A549 (cell line): ENCODE results near the gene CYP3A4. TPM values are rescaled to one million over a fixed set of nuclear protein-coding genes. Genes with fewer than 3 reads are reported as not detected.

Experiments used
- ATAC-seq, 2 experiments: fragments of 200-7000 bp in 1 of 2; fragments of >200 bp in 1 of 2; cut with Nextera tagmentation in 1 of 2; cut with Tn5 transposase in 1 of 2; 3 replicates each; pipeline versions ENCODE4 v1.8.0 to v1.9.1; 2018 to 2020; ENCODE audit warnings: mild to moderate bottlenecking in 1 of 2, moderate library complexity in 1 of 2
- CTCF ChIA-PET: fragments of 300-600 bp; sonication (Branson Sonifier 250); formaldehyde crosslinking; extraction: SDS; loops from one replicate; lab custom pipeline; 2021; ENCODE audit warnings: antibody characterized with exemption, inconsistent platforms; lab: Yijun Ruan, JAX
- POLR2A ChIA-PET: fragments of 350-600 bp; formaldehyde crosslinking; extraction: SDS; loops from one replicate; lab custom pipeline; 2021; ENCODE audit warnings: antibody characterized with exemption, inconsistent platforms; lab: Yijun Ruan, JAX
- DNase-seq, 2 experiments: peaks; one replicate each; pipeline versions ENCODE4 v3.0.0 to v3.0.0-alpha.2; 2011 to 2016; ENCODE audit warnings: low read depth in 1 of 2, low spot score in 1 of 2
- FAIRE-seq: peaks from 2 replicates; lab custom pipeline; 2011; peaks lifted over from hg19 to GRCh38; lab: Jason Lieb, UNC
- H3K27ac ChIP-seq, 2 experiments: fragments of >200 bp; sonication (Bioruptor Twin); formaldehyde crosslinking; 3 replicates each; pipeline ENCODE4 v1.5.1; 2016 to 2017
- H3K4me1 ChIP-seq: fragments of >200 bp; sonication (Bioruptor Twin); formaldehyde crosslinking; 3 replicates; pipeline ENCODE4 v1.6.1; 2016
- H3K4me2 ChIP-seq: fragments of >200 bp; sonication (Bioruptor Twin); formaldehyde crosslinking; 3 replicates; pipeline ENCODE4 v1.6.1; 2016
- H3K4me3 ChIP-seq: fragments of >200 bp; sonication (Bioruptor Twin); formaldehyde crosslinking; 3 replicates; pipeline ENCODE4 v1.5.1; 2016
- H3K9me3 ChIP-seq: fragments of >200 bp; sonication (Bioruptor Twin); formaldehyde crosslinking; 3 replicates; pipeline ENCODE4 v1.6.1; 2016
- ATOH8 ChIP-seq: fragments of 250-450 bp; sonication (Bioruptor Pico); IDR thresholded peaks from 2 replicates; pipeline ENCODE4 v1.5.0; 2020; ENCODE audit warnings: low read depth, mild to moderate bottlenecking, moderate library complexity
- BCL3 ChIP-seq: fragments of >200 bp; sonication (Bioruptor Twin); formaldehyde crosslinking; IDR thresholded peaks from 3 replicates; pipeline ENCODE4 v1.6.1; 2016
- CBX8 ChIP-seq: fragments of 200-600 bp; sonication (generic); IDR thresholded peaks from 2 replicates; pipeline ENCODE4 v1.6.1; 2016
- CHD4 ChIP-seq: fragments of 200-600 bp; sonication (generic); IDR thresholded peaks from 2 replicates; pipeline ENCODE4 v1.6.1; 2016; ENCODE audit warnings: antibody characterized with exemption, mild to moderate bottlenecking, borderline replicate concordance
- EHF ChIP-seq: fragments of 250-450 bp; sonication (Bioruptor Pico); IDR thresholded peaks from 2 replicates; pipeline ENCODE4 v1.5.0; 2020; ENCODE audit warnings: mild to moderate bottlenecking
- EP300 ChIP-seq, 2 experiments: fragments of >200 bp; sonication (Bioruptor Twin); formaldehyde crosslinking; IDR thresholded peaks; 2 replicates in 1 of 2; 3 replicates in 1 of 2; pipeline ENCODE4 v1.6.1; 2016 to 2017
- GATA3 ChIP-seq: IDR thresholded peaks from 2 replicates; pipeline ENCODE4 v1.6.1; 2012; ENCODE audit warnings: borderline replicate concordance
- HOXA7 ChIP-seq: fragments of 250-450 bp; sonication (Bioruptor Pico); IDR thresholded peaks from 2 replicates; pipeline ENCODE4 v1.5.0; 2020; ENCODE audit warnings: mild to moderate bottlenecking, moderate library complexity
- HOXB5 ChIP-seq: fragments of 250-450 bp; sonication (Bioruptor Pico); IDR thresholded peaks from 2 replicates; pipeline ENCODE4 v1.5.0; 2020; ENCODE audit warnings: mild to moderate bottlenecking, moderate library complexity
- JUNB ChIP-seq: fragments of >200 bp; sonication (Bioruptor Twin); formaldehyde crosslinking; IDR thresholded peaks from 2 replicates; pipeline ENCODE4 v1.6.1; 2016
- KDM5A ChIP-seq: fragments of 200-600 bp; sonication (generic); IDR thresholded peaks from 2 replicates; pipeline ENCODE4 v1.6.1; 2016; ENCODE audit warnings: antibody characterized with exemption, mild to moderate bottlenecking
- MAFK ChIP-seq: fragments of 450-650 bp; IDR thresholded peaks from 2 replicates; pipeline ENCODE4 v1.6.1; 2014; ENCODE audit not compliant: partially characterized antibody
- MAZ ChIP-seq: fragments of 150-350 bp; IDR thresholded peaks from 2 replicates; pipeline ENCODE4 v1.6.1; 2014; ENCODE audit warnings: antibody characterized with exemption, low read depth, low read length, borderline replicate concordance
- NR3C1 ChIP-seq: fragments of >200 bp; sonication (Bioruptor Twin); formaldehyde crosslinking; IDR thresholded peaks from 3 replicates; pipeline ENCODE4 v1.6.1; 2017
- POLR2A ChIP-seq: IDR thresholded peaks from 2 replicates; pipeline ENCODE4 v1.6.1; 2012; ENCODE audit warnings: mild to moderate bottlenecking, low read length
- POLR2AphosphoS2 ChIP-seq: conservative IDR thresholded peaks from 2 replicates; pipeline ENCODE4 v1.6.1; 2012; ENCODE audit warnings: low read length, improper control_type of control experiment, inconsistent platforms
- RAD21 ChIP-seq, 2 experiments: fragments of >200 bp in 1 of 2; sonication (Bioruptor Twin) in 1 of 2; formaldehyde crosslinking in 1 of 2; IDR thresholded peaks in 1 of 2; conservative IDR thresholded peaks in 1 of 2; 2 replicates in 1 of 2; 3 replicates in 1 of 2; pipeline ENCODE4 v1.6.1; 2012 to 2018; ENCODE audit warnings: inconsistent platforms in 1 of 2
- RNF2 ChIP-seq: fragments of 200-600 bp; sonication (generic); IDR thresholded peaks from 2 replicates; pipeline ENCODE4 v1.6.1; 2016; ENCODE audit warnings: low read depth, mild to moderate bottlenecking, antibody characterized with exemption, moderate library complexity, borderline replicate concordance
- SMC3 ChIP-seq: fragments of >200 bp; sonication (Bioruptor Twin); formaldehyde crosslinking; IDR thresholded peaks from 3 replicates; pipeline ENCODE4 v1.6.1; 2018; ENCODE audit warnings: inconsistent platforms
- TFCP2L1 ChIP-seq: fragments of 250-450 bp; sonication (Bioruptor Pico); IDR thresholded peaks from 2 replicates; pipeline ENCODE4 v1.5.0; 2021; ENCODE audit warnings: mild to moderate bottlenecking
- ZC3H11A ChIP-seq: fragments of 450-650 bp; IDR thresholded peaks from 2 replicates; pipeline ENCODE4 v1.6.1; 2014; ENCODE audit warnings: antibody characterized with exemption, mild to moderate bottlenecking
- ZFP36 ChIP-seq: fragments of 450-650 bp; IDR thresholded peaks from 2 replicates; pipeline ENCODE4 v1.6.1; 2014; ENCODE audit warnings: borderline replicate concordance; ENCODE audit not compliant: partially characterized antibody
- WGBS: methylation state at CpG from one replicate; pipeline ENCODE4 v1.1.6; 2017; ENCODE audit errors: missing lambda C conversion rate; 5-methylcytosine and 5-hydroxymethylcytosine counted together
- polyA plus RNA-seq, 4 experiments: library from polyadenylated mRNA; depleted of rRNA in 3 of 4; stranded (reverse); fragments of >200 nt; fragmentation: RNase III in 1 of 4; extraction: RNeasy Plus Mini Kit Qiagen cat#74134 plus additional on column Dnase treatment in 1 of 4; gene quantifications; 2 replicates in 3 of 4; 3 replicates in 1 of 4; pipeline ENCODE4 v1.2.3, GENCODE V29; 2011 to 2017
- TF ChIP-seq, protein P1 (sequence below): IDR thresholded peaks from 2 replicates; pipeline ENCODE4 v1.6.1; 2012
- TF ChIP-seq, protein P2 (sequence below): IDR thresholded peaks from 2 replicates; pipeline ENCODE4 v1.6.1; 2012; ENCODE audit warnings: low read depth, borderline replicate concordance

The CYP3A4 gene
- polyA plus RNA-seq, 2 of the 4 experiments (the other 2 are of a cell fraction): 0.03 TPM; not detected in 1

GRCh38 chr7:99767662-99768061, 16.3 kb downstream of the CYP3A4 start:
- Histone ChIP-seq H3K4me2 (no peak overlapping the region), H3K9me3 (no peaks in the 10 kb centered on the region), H3K4me1 (no peaks in the 10 kb centered on the region), H3K4me3 (no peak overlapping the region), H3K27ac (no peak overlapping the region)
- FAIRE-seq (no peak), ATAC-seq (no peak), DNase-seq (no peak)
- ChIA-PET POLR2A (no interaction called here), CTCF (no interaction called here)
- TF ChIP-seq RAD21 (conservative IDR thresholded peaks at IDR 0.05 in 1 of 2, IDR thresholded peaks at IDR 0.05 in 1 of 2): no peak
- 19% methylated on average over 1 of the region's 1 CpG for WGBS

GRCh38 chr7:99766484-99767099, 17.4 kb downstream of the CYP3A4 start:
- no peak for DNase-seq
- no peak for TF ChIP-seq GATA3
- TF ChIP-seq EP300 (IDR thresholded peaks at IDR 0.05): no peak
- TF ChIP-seq RNF2: no peak
- TF ChIP-seq MAFK: no peak
- no peak for TF ChIP-seq CHD4
- TF ChIP-seq CBX8: no peak
- TF ChIP-seq EHF (CRISPR knock-in tag): no peak
- no peak for TF ChIP-seq HOXB5 (CRISPR knock-in tag)
- no peak for TF ChIP-seq MAZ
- TF ChIP-seq SMC3: no peak
- no peak for TF ChIP-seq JUNB
- no peak for TF ChIP-seq POLR2A
- TF ChIP-seq, protein P1, sequence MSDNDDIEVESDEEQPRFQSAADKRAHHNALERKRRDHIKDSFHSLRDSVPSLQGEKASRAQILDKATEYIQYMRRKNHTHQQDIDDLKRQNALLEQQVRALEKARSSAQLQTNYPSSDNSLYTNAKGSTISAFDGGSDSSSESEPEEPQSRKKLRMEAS: no peak
- no peak overlapping the region for H3K4me2 ChIP-seq
- 69% methylated on average over 3 of the region's 3 CpGs for WGBS
- no peak for ATAC-seq
- ChIA-PET CTCF (no interaction called here), POLR2A (no interaction called here)
- H3K4me3 ChIP-seq: no peak overlapping the region
- H3K9me3 ChIP-seq: no peaks in the 10 kb centered on the region
- FAIRE-seq: no peak
- H3K27ac ChIP-seq: no peak overlapping the region
- H3K4me1 ChIP-seq: no peaks in the 10 kb centered on the region

DNA sequence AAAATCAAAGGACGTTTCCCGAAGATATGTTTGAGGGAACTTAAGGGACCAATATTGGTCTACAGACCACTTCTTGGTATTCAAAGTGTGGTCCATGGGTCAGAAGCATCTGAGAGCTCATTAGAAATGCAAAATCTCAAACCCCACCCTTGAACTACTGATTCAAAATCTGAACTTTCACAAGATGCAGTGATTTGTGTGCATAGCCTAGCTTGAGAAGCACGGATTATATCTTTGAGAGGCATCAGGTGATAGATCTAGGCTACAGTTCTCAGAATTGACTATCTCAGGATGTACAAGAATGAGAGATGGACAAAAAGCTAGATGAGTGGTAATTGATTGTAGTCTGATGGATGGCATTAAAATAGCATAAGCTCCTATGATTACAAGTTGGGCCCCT, 19.5 kb downstream of the CYP3A4 start:
- ChIA-PET CTCF (no interaction called here), POLR2A (no interaction called here)
- ATAC-seq (no peak), FAIRE-seq (no peak), DNase-seq (no peak)
- TF ChIP-seq, protein P2, sequence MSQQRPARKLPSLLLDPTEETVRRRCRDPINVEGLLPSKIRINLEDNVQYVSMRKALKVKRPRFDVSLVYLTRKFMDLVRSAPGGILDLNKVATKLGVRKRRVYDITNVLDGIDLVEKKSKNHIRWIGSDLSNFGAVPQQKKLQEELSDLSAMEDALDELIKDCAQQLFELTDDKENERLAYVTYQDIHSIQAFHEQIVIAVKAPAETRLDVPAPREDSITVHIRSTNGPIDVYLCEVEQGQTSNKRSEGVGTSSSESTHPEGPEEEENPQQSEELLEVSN: no peak
- no peak for TF ChIP-seq ZFP36
- TF ChIP-seq HOXA7 (CRISPR knock-in tag): no peak
- TF ChIP-seq POLR2AphosphoS2: no peak
- no peak for TF ChIP-seq TFCP2L1 (CRISPR knock-in tag)
- Histone ChIP-seq H3K4me1 (no peaks in the 10 kb centered on the region), H3K9me3 (no peaks in the 10 kb centered on the region), H3K4me3 (no peak overlapping the region), H3K27ac (no peak overlapping the region), H3K4me2 (no peak overlapping the region)
- WGBS: 54% methylated on average over 3 of the region's 3 CpGs

- TF ChIP-seq NR3C1 (no peak), BCL3 (no peak), KDM5A (no peak), ZC3H11A (no peak), ATOH8 (CRISPR knock-in tag) (no peak)
- CTCF ChIA-PET: no interaction called here
- Histone ChIP-seq H3K9me3 (no peaks in the 10 kb centered on the region), H3K4me3 (no peak overlapping the region), H3K27ac (no peak overlapping the region), H3K4me2 (no peak overlapping the region), H3K4me1 (no peaks in the 10 kb centered on the region)
- DNase-seq: no peak
- 68% methylated on average over 7 of the region's 7 CpGs for WGBS
- POLR2A ChIA-PET: no interaction called here
- no peak for ATAC-seq
- FAIRE-seq: no peak
Observed at GRCh38 chr7:99762680-99763327, 21.2 kb downstream of the CYP3A4 start.
